Measurements from ENCODE around the gene OSBP.

DNA sequence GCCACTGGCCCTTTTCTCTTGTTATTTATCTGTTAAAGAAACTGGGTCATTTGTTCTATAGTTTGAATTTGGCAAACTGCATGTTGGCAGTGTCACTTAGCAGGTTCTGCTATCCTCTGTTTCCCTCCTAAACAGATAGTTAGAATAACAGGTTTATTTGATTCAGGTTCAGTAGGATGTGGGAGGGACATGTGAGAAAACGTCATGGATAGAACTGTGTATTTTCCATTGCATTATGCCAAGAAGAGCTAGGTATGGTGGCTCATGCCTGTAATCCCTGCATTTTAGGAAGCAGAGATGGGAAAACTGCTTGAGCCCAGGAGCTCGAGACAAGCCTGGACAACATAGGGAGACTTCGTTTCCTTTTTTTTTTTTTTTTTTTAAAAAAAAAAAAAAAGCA is 29.0 kb upstream of the OSBP start:
- TF ChIP-seq POLR2A (IDR thresholded peaks at IDR 0.05), result no peak
- TF ChIP-seq, protein P1, sequence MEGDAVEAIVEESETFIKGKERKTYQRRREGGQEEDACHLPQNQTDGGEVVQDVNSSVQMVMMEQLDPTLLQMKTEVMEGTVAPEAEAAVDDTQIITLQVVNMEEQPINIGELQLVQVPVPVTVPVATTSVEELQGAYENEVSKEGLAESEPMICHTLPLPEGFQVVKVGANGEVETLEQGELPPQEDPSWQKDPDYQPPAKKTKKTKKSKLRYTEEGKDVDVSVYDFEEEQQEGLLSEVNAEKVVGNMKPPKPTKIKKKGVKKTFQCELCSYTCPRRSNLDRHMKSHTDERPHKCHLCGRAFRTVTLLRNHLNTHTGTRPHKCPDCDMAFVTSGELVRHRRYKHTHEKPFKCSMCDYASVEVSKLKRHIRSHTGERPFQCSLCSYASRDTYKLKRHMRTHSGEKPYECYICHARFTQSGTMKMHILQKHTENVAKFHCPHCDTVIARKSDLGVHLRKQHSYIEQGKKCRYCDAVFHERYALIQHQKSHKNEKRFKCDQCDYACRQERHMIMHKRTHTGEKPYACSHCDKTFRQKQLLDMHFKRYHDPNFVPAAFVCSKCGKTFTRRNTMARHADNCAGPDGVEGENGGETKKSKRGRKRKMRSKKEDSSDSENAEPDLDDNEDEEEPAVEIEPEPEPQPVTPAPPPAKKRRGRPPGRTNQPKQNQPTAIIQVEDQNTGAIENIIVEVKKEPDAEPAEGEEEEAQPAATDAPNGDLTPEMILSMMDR (IDR thresholded peaks at IDR 0.05), result no peak

Measured in body of pancreas (tissue), 4 donors.